ENCODE data around the gene LRP2BP. TPM values are rescaled to one million over a fixed set of nuclear protein-coding genes. Genes with fewer than 3 reads are reported as not detected.

The LRP2BP gene
- total and polyA plus RNA-seq, 8 donors = 0.47 to 6.4 (median 5.7) TPM

- peak in 3 of 4 donors; percentile 71 to 80 (median 76) for DNase-seq
- Histone ChIP-seq H3K4me3 (peak within 1 kb of the TSS; percentile 89 to 92), H3K27ac (peak within 1 kb of the TSS; percentile 98 to 100), H3K4me1 (peaks cover 7 to 37% of the 10 kb centered on the region in 2 donors), H3K27me3 (no peaks in the 10 kb centered on the region), H3K9me3 (no peaks in the 10 kb centered on the region), H3K36me3 (peaks cover 0 to 28% of the 10 kb centered on the region in 2 donors)
- TF ChIP-seq, protein P1, sequence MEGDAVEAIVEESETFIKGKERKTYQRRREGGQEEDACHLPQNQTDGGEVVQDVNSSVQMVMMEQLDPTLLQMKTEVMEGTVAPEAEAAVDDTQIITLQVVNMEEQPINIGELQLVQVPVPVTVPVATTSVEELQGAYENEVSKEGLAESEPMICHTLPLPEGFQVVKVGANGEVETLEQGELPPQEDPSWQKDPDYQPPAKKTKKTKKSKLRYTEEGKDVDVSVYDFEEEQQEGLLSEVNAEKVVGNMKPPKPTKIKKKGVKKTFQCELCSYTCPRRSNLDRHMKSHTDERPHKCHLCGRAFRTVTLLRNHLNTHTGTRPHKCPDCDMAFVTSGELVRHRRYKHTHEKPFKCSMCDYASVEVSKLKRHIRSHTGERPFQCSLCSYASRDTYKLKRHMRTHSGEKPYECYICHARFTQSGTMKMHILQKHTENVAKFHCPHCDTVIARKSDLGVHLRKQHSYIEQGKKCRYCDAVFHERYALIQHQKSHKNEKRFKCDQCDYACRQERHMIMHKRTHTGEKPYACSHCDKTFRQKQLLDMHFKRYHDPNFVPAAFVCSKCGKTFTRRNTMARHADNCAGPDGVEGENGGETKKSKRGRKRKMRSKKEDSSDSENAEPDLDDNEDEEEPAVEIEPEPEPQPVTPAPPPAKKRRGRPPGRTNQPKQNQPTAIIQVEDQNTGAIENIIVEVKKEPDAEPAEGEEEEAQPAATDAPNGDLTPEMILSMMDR (IDR thresholded peaks at IDR 0.05) = no peak
- intact Hi-C loops (cut with DNase I) = loop anchor here in 1 of 2 donors (10.0 kb wide), 1 partner anchor 182 kb away; no protein-coding TSS in a partner anchor
- ATAC-seq = peak; percentile 56
Measured at GRCh38 chr4:185396724-185397385, 1.1 kb upstream of the LRP2BP start, which contains the start of gene ANKRD37. Gene ANKRD37 (plus strand): TSS chr4:185396841. CDS start chr4:185396924, 83 bp downstream.

GRCh38 chr4:185395956-185396723, 416 bp upstream of the LRP2BP start:
- Histone ChIP-seq H3K4me1 (peaks cover 7 to 37% of the 10 kb centered on the region in 2 donors), H3K36me3 (peaks cover 0 to 21% of the 10 kb centered on the region in 2 donors), H3K4me3 (peak overlapping the region; percentile 89 to 92), H3K27me3 (no peaks in the 10 kb centered on the region), H3K9me3 (no peaks in the 10 kb centered on the region), H3K27ac (peak overlapping the region; percentile 98 to 100)
- DNase-seq (peak; percentile 96 to 99 (median 98)), ATAC-seq (peak; percentile 91)
- intact Hi-C loops (cut with DNase I) = loop anchor here in 1 of 2 donors (10.0 kb wide), 1 partner anchor 181 kb away; no protein-coding TSS in a partner anchor
- TF ChIP-seq, protein P1 (IDR thresholded peaks at IDR 0.05) = no peak

DNA sequence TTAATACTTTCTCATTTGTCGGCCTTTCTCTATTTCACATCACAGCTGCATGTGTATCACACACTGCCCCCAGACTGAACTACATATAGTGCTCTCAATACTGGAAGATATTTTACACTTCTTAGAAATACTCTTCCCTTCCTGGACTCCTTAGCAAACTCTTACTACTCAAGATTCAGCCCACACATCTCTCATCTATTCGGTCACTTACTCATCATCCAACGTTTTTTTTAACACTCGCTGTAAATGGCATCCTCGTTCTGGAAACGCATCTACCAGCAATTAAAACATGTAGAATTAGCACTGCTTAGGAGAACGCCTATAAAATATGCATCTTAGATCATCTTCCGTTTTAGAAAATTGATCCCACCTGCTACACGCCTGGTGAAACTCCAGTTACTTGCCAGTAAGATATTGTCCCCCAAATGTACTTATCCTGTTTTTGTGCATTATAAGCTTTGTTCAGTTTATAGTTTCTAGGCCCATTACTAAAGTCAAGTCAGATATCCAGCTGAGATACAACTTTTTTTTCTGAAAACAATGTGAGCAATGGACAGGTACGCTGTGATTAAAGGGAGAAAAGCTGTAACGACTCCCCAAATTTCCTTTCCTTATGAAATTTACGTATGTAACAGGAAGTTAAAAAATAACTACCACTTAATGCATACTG, 1.0 kb downstream of the LRP2BP start:
- TF ChIP-seq, protein P1 (IDR thresholded peaks at IDR 0.05) = no peak
- Histone ChIP-seq H3K27ac (peak overlapping the region; percentile 98 to 100), H3K4me1 (peaks cover 7 to 37% of the 10 kb centered on the region in 2 donors), H3K4me3 (peak overlapping the region; percentile 89 to 92), H3K27me3 (no peaks in the 10 kb centered on the region), H3K9me3 (no peaks in the 10 kb centered on the region), H3K36me3 (peaks cover 0 to 6% of the 10 kb centered on the region in 2 donors)
- DNase-seq (no peak), ATAC-seq (no peak)
- intact Hi-C loops (cut with DNase I) = loop anchor here in 1 of 2 donors (10.0 kb wide), 1 partner anchor 180 kb away; no protein-coding TSS in a partner anchor

GRCh38 chr4:185392156-185392555, 3.6 kb downstream of the LRP2BP start:
- Histone ChIP-seq H3K4me3 (no peak overlapping the region), H3K27me3 (no peaks in the 10 kb centered on the region), H3K4me1 (peaks cover 3 to 19% of the 10 kb centered on the region in 2 donors), H3K9me3 (no peaks in the 10 kb centered on the region), H3K27ac (no peak overlapping the region), H3K36me3 (no peaks in the 10 kb centered on the region)
- ATAC-seq = no peak
- intact Hi-C loops (cut with DNase I) = loop anchor here in 1 of 2 donors (10.0 kb wide), 1 partner anchor 177 kb away; no protein-coding TSS in a partner anchor
- no peak for DNase-seq
- TF ChIP-seq, protein P1 (IDR thresholded peaks at IDR 0.05) = no peak

All from left lung (tissue), 10 donors.